OCI-M1 (cell line): ENCODE measurements around the gene CAMLG.

Experiments used
- DNase-seq: peaks from one replicate; lab custom pipeline; 2025; lab: John Stamatoyannopoulos, UW

The CAMLG gene

DNA sequence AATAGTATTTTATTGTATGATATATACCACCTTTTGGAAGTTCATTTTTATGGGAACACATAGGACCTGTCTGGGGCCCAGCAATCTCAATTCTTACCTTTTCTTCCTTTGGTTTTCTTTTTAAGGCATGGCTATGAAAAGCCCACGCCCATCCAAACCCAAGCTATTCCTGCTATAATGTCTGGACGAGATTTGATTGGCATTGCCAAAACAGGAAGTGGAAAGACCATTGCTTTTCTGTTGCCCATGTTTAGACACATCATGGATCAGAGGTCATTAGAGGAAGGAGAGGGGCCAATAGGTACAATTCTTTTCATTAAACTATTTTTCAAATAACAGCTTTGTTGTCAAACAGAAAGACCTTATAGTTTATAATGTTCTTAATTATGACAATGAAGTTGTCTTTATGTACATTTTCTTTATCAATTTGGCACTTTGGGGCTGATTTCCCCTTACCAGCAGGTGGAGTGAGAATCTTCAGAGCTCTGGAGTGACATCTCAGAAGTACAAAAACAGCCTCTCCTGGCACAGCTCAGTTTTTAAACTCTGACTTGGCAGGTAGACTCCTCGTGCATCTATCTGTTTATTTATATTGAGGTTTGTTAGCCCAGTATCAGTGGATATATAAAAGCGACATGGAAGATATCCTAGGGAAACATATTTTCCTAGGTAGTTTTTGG lies 46.0 kb downstream of the CAMLG start:
- peak; percentile 13 for DNase-seq

DNA sequence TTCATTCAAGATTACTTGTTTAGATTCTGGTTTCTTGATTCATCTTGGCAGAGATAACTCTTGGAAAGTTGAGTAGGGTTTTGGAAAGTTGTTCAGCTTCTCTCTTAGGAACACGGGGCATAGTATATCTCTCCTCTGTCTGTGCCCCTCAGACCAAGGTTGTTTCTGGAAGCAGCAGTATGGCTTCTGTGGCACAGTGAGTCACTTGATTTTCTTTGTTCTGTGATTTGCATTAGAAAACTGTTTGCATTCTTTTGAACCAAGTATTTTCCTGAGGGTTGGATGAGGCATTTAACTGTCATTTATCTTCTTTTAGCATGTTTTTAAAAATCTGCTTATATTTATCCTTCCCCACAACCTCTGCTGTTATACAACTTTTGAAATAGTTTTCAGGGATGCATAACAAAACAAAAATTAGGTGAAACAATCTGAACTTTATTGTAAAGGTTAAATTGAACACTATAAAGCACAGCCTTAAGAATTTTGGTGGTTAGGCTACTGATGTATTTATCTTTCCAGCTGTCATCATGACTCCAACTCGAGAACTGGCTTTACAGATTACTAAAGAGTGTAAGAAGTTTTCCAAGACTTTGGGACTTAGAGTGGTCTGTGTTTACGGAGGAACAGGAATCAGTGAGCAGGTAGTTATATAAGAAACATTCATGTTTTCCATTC lies 46.7 kb downstream of the CAMLG start:
- DNase-seq = no peak

DNA sequence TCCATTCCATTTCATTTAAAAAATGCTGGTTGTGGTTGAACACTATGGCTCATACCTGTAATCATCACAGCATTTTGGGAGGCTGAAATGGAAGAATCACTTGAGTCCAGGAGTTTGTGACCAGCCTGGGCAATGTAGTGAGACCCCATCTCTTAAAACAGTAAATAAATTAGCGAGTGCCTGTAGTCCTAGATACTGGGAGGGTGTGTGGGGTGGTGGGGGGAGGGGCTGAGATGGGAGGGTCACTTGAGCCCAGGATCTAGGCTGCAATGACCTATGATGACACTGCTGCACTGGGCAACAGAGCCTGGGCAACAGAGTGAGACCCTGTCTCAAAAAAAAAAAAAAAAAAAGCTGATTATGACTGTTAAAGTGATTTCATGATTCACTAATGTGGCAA lies 49.3 kb downstream of the CAMLG start:
- no peak for DNase-seq

DNA sequence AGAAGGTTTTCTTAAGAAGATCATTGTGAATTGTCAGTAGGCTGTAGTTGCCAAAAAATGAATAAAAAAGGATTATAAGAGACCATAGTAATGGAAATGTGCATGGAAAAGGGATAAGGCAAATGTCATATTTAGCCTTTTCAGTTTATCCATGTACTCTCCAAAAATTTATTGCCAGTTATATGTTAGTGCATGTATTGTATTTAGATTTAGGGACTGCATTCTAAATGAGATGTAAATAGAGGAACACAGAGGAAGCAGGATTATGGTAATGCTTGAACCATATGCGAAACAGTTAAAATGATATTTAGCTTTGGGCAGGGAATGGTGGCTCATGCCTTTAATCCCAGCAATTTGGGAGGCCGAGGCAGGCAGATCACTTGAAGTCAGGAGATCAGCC lies 53.2 kb downstream of the CAMLG start:
- DNase-seq = no peak

DNA sequence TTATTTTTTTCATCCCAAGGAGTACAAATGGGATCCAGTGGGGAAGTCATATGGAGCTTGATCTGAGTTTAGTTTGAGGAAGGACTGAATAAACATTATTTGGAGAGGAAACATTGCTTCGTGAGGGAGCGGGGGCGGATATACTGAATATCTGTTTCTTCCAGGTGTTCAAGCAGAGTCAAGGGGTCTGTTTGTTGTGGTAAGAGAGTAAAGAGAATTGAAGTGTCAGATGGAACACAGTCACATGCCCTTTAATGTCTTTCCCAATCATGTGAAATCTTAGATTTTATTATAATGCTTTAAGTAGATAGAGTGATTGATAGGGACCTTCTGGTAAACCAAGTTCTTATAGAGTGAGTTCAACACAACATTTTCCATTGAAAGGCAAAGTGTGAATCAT lies 53.9 kb downstream of the CAMLG start:
- DNase-seq = no peak

DNA sequence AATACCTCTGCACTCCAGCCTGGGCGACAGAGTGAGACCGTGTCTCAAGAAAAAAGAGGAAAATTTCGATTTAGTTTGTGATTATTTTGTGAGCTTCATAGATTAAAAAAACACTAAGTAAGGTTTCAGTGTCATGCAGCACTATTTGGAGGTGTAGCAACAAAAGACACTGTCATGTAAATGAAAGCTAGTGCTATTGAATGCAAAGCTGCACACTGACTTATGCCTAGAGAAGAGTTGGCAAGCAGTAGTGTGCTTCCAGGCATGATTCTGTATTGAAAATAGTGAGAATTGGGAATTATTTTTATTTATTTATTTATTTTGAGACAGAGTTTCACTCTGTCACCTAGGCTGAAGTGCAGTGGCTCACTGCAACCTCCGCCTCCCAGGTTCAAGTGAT lies 54.8 kb downstream of the CAMLG start:
- no peak for DNase-seq

DNA sequence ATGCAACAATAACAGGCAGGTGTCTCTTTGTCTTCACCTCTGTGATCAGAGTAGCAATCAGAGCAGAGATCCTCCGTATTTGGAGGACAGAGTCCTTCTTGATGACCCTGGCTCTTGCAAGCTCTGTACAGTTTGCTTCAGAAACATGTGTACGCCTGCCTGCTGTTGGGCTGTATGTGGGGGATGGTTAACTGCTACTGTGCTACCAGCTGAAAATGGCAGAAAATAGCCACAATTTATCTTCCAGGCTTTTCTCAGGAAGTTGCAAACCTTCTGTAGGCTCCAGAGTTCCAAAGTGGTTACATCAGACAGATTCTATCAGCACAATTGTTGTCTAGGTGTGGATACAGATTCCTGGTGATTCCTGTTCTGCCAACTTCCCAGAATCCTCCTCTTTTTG lies 55.7 kb downstream of the CAMLG start:
- DNase-seq = no peak

DNA sequence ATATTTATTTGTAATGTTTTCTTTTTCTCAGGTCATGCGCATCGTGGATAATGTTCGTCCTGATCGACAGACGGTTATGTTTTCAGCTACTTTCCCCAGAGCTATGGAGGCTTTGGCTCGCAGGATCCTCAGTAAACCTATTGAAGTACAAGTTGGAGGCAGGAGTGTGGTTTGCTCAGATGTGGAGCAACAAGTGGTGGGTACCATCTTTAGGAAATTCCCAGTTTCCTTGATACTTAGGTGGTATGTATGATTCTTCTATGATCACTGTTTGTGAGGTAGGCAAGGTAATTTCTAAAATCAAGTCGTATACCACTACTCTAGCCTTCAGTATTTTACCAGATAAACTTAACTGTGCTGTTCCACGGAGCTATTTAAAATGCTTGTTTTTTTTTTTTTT lies 56.5 kb downstream of the CAMLG start:
- DNase-seq = no peak

DNA sequence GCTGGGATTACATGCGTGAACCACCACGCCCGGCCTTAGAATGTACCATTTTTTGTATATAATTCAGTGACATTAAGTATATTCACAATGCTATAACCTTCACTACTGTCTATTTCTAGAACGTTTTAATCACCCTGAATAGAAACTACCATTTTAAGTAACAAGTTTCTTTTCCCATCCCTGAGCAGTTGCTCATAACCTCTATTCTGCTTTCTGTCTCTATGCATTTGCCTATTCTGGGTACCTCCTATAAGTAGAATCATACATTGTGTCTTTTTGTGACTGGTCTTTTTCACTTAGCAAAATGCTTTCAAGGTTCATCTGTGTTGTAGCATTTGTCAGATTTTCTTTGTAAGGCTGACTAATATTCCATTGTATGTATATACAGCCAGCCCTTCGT lies 60.1 kb downstream of the CAMLG start:
- no peak for DNase-seq
